Measurements from ENCODE around the gene CCDC13.

CCDC13 gene

GRCh38 chr3:42799376-42799775 lies 26.3 kb upstream of the CCDC13 start:
- DNase-seq (ENCODE audit: low read depth in 1 of 2, low spot score in 1 of 2), result no peak

- no peak for DNase-seq (ENCODE audit: low read depth in 1 of 2, low spot score in 1 of 2)
These were observed 23.4 kb upstream of the CCDC13 start for GRCh38 chr3:42796332-42796885.

GRCh38 chr3:42795621-42796181 lies 22.6 kb upstream of the CCDC13 start:
- no peak for DNase-seq (ENCODE audit: low read depth in 1 of 2, low spot score in 1 of 2)

GRCh38 chr3:42790714-42791229 lies 17.7 kb upstream of the CCDC13 start:
- no peak for DNase-seq (ENCODE audit: low read depth in 1 of 2, low spot score in 1 of 2)

GRCh38 chr3:42786631-42787030 lies 13.6 kb upstream of the CCDC13 start:
- no peak for DNase-seq (ENCODE audit: low read depth in 1 of 2, low spot score in 1 of 2)

- DNase-seq (ENCODE audit: low read depth in 1 of 2, low spot score in 1 of 2), result no peak
These were observed 13.2 kb upstream of the CCDC13 start for GRCh38 chr3:42786212-42786611.

GRCh38 chr3:42780892-42781700 lies 8.0 kb upstream of the CCDC13 start:
- peak in 1 of 2 donors; percentile 46 for DNase-seq (ENCODE audit: low read depth in 1 of 2, low spot score in 1 of 2)

GRCh38 chr3:42780398-42780797 lies 7.3 kb upstream of the CCDC13 start:
- DNase-seq (ENCODE audit: low read depth in 1 of 2, low spot score in 1 of 2), result no peak

GRCh38 chr3:42778644-42779043 lies 5.6 kb upstream of the CCDC13 start:
- DNase-seq (ENCODE audit: low read depth in 1 of 2, low spot score in 1 of 2), result no peak

GRCh38 chr3:42773409-42773751 lies 327 bp upstream of the CCDC13 start:
- no peak for DNase-seq (ENCODE audit: low read depth in 1 of 2, low spot score in 1 of 2)

GRCh38 chr3:42771271-42771670 lies 1.8 kb downstream of the CCDC13 start:
- no peak for DNase-seq (ENCODE audit: low read depth in 1 of 2, low spot score in 1 of 2)

- no peak for DNase-seq (ENCODE audit: low read depth in 1 of 2, low spot score in 1 of 2)
These were observed 3.4 kb downstream of the CCDC13 start for GRCh38 chr3:42769477-42770131.

GRCh38 chr3:42764561-42765295 lies 8.3 kb downstream of the CCDC13 start:
- DNase-seq (ENCODE audit: low read depth in 1 of 2, low spot score in 1 of 2), result no peak

- no peak for DNase-seq (ENCODE audit: low read depth in 1 of 2, low spot score in 1 of 2)
These were observed 8.9 kb downstream of the CCDC13 start for GRCh38 chr3:42764115-42764514.

- DNase-seq (ENCODE audit: low read depth in 1 of 2, low spot score in 1 of 2), result no peak
These were observed 10.0 kb downstream of the CCDC13 start for GRCh38 chr3:42763021-42763420.

GRCh38 chr3:42762046-42762724 lies 10.9 kb downstream of the CCDC13 start:
- no peak for DNase-seq (ENCODE audit: low read depth in 1 of 2, low spot score in 1 of 2)

GRCh38 chr3:42758126-42758525 lies 14.9 kb downstream of the CCDC13 start:
- DNase-seq (ENCODE audit: low read depth in 1 of 2, low spot score in 1 of 2), result no peak

GRCh38 chr3:42756681-42757213 lies 16.3 kb downstream of the CCDC13 start:
- no peak for DNase-seq (ENCODE audit: low read depth in 1 of 2, low spot score in 1 of 2)

- DNase-seq (ENCODE audit: low read depth in 1 of 2, low spot score in 1 of 2), result no peak
These were observed 17.1 kb downstream of the CCDC13 start for GRCh38 chr3:42755681-42756578.
